GM12878 (cell line): Measurements from ENCODE around the gene SCGN. TPM values are rescaled to one million over a fixed set of nuclear protein-coding genes. Genes with fewer than 3 reads are reported as not detected.

ENCODE experiments used
- ATAC-seq: fragments of 200-7000 bp; cut with Tn5 transposase; 3 replicates; pipeline ENCODE4 v1.9.1; 2020; ENCODE audit warnings: mild to moderate bottlenecking, moderate library complexity
- BruUV-seq: library from RNA; stranded (reverse); fragments of 400-500 nt; replicated peaks from 2 replicates; lab custom pipeline; 2021; lab: Mats Ljungman, UMichigan
- CTCF ChIA-PET: fragments of 300-600 bp; sonication (Branson Sonifier 250); formaldehyde crosslinking; extraction: SDS; loops from one replicate; lab custom pipeline; 2021; ENCODE audit warnings: inconsistent platforms; lab: Yijun Ruan, JAX
- POLR2A ChIA-PET: fragments of 350-600 bp; formaldehyde crosslinking; extraction: SDS; loops from one replicate; lab custom pipeline; 2021; ENCODE audit warnings: inconsistent platforms; lab: Charles Lee
- RAD21 ChIA-PET: fragments of 300-600 bp; sonication (Branson Sonifier 250); formaldehyde crosslinking; loops from one replicate; lab custom pipeline; 2023; ENCODE audit warnings: antibody characterized with exemption; ENCODE audit not compliant: unreplicated experiment; lab: Charles Lee
- SMC1A ChIA-PET: fragments of 300-600 bp; sonication (Branson Sonifier 250); formaldehyde crosslinking; loops from one replicate; lab custom pipeline; 2023; ENCODE audit not compliant: unreplicated experiment, uncharacterized antibody; lab: Charles Lee
- DNase-seq: peaks from one replicate; pipeline ENCODE4 v3.0.0-alpha.2; 2011; ENCODE audit warnings: low read depth, low spot score
- FAIRE-seq: peaks from 3 replicates; lab custom pipeline; 2011; peaks lifted over from hg19 to GRCh38; lab: Jason Lieb, UNC
- H2AFZ ChIP-seq: 2 replicates; pipeline ENCODE4 v1.6.0; 2011; ENCODE audit warnings: low read depth, low read length, control low read depth; ENCODE audit not compliant: control insufficient read depth
- H3K27ac ChIP-seq: 2 replicates; pipeline ENCODE4 v1.5.1; 2011; ENCODE audit warnings: control low read depth; ENCODE audit not compliant: control insufficient read depth, insufficient read depth
- H3K27me3 ChIP-seq, 2 experiments: replicated peaks in 1 of 2; 2 replicates each; pipeline versions ENCODE4 v1.6.0 to v1.6.1; 2011; ENCODE audit warnings: low read length in 1 of 2; ENCODE audit not compliant: control insufficient read depth in 2 of 2, insufficient read depth in 2 of 2
- H3K36me3 ChIP-seq, 2 experiments: 2 replicates each; pipeline ENCODE4 v1.5.1; 2011; ENCODE audit warnings: low read length in 1 of 2; ENCODE audit not compliant: control insufficient read depth in 2 of 2, insufficient read depth in 2 of 2
- H3K4me1 ChIP-seq: 2 replicates; pipeline ENCODE4 v1.6.1; 2011; ENCODE audit warnings: mild to moderate bottlenecking, low read length, moderate library complexity, mixed read lengths; ENCODE audit not compliant: control insufficient read depth, insufficient read depth
- H3K4me2 ChIP-seq: 2 replicates; pipeline ENCODE4 v1.6.0; 2011; ENCODE audit warnings: control low read depth; ENCODE audit not compliant: control insufficient read depth, insufficient read depth
- H3K4me3 ChIP-seq: fragments of 200-600 bp; sonication (generic); 2 replicates; pipeline ENCODE4 v1.5.1; 2016
- H3K79me2 ChIP-seq: 2 replicates; pipeline ENCODE4 v1.6.0; 2011; ENCODE audit warnings: low read length; ENCODE audit not compliant: control insufficient read depth, insufficient read depth
- H3K9ac ChIP-seq: 2 replicates; pipeline ENCODE4 v1.8.0; 2011; ENCODE audit warnings: low read length, control low read depth, mixed read lengths; ENCODE audit not compliant: control insufficient read depth, insufficient read depth
- H3K9me3 ChIP-seq: replicated peaks from 3 replicates; pipeline ENCODE4 v1.5.1; 2011; ENCODE audit warnings: mild to moderate bottlenecking, low read length; ENCODE audit not compliant: control insufficient read depth, insufficient read depth
- H4K20me1 ChIP-seq: 2 replicates; pipeline ENCODE4 v1.6.0; 2011; ENCODE audit not compliant: control insufficient read depth, insufficient read depth
- E2F8 ChIP-seq: fragments of 450-650 bp; IDR thresholded peaks from 2 replicates; pipeline ENCODE4 v1.6.1; 2018; ENCODE audit warnings: mild to moderate bottlenecking, low read depth, moderate library complexity; ENCODE audit not compliant: partially characterized antibody
- EP300 ChIP-seq, 2 experiments: fragments of 150-350 bp in 1 of 2; IDR thresholded peaks; 2 replicates each; pipeline ENCODE4 v1.6.1; 2011 to 2012; ENCODE audit warnings: low read depth in 2 of 2, low read length in 2 of 2, borderline replicate concordance in 1 of 2, improper control_type of control experiment in 1 of 2, inconsistent platforms in 1 of 2; ENCODE audit not compliant: control insufficient read depth in 1 of 2
- FOXK2 ChIP-seq: fragments of 450-650 bp; IDR thresholded peaks from 2 replicates; pipeline ENCODE4 v1.6.1; 2017; ENCODE audit warnings: mild to moderate bottlenecking, moderate library complexity
- KDM1A ChIP-seq: fragments of 200-600 bp; sonication (generic); IDR thresholded peaks from 2 replicates; pipeline ENCODE4 v1.6.1; 2016; ENCODE audit warnings: borderline replicate concordance
- MAX ChIP-seq: IDR thresholded peaks from 2 replicates; pipeline ENCODE4 v1.6.1; 2012; ENCODE audit warnings: low read depth, low read length, improper control_type of control experiment
- NR2F1 ChIP-seq: fragments of 450-650 bp; conservative IDR thresholded peaks from 2 replicates; pipeline ENCODE4 v1.6.1; 2017; ENCODE audit warnings: mild to moderate bottlenecking
- PBX3 ChIP-seq: IDR thresholded peaks from 2 replicates; pipeline ENCODE4 v1.6.1; 2011; ENCODE audit warnings: mild to moderate bottlenecking, low read depth, low read length, moderate library complexity; ENCODE audit not compliant: insufficient replicate concordance
- POLR2A ChIP-seq: IDR thresholded peaks from 2 replicates; pipeline ENCODE4 v1.6.1; 2011; ENCODE audit warnings: low read depth, mild to moderate bottlenecking, low read length
- PRDM15 ChIP-seq: fragments of 450-650 bp; formaldehyde crosslinking; IDR thresholded peaks from 2 replicates; pipeline ENCODE4 v1.4.0; 2020; ENCODE audit warnings: mild to moderate bottlenecking, moderate library complexity
- RCOR1 ChIP-seq: conservative IDR thresholded peaks from 2 replicates; pipeline ENCODE4 v1.6.1; 2012; ENCODE audit warnings: low read depth, low read length, improper control_type of control experiment
- SP1 ChIP-seq: IDR thresholded peaks from one replicate; pipeline ENCODE4 v1.6.1; 2011; ENCODE audit warnings: low read depth, low read length
- SRF ChIP-seq, 2 experiments: IDR thresholded peaks; 2 replicates each; pipeline ENCODE4 v1.6.1; 2011; ENCODE audit warnings: low read depth in 2 of 2, low read length in 2 of 2, mild to moderate bottlenecking in 1 of 2, moderate library complexity in 1 of 2
- STAT1 ChIP-seq: fragments of 450-650 bp; conservative IDR thresholded peaks from 2 replicates; pipeline ENCODE4 v1.6.1; 2014; ENCODE audit warnings: antibody characterized with exemption, mild to moderate bottlenecking
- YY1 ChIP-seq: IDR thresholded peaks from 2 replicates; pipeline ENCODE4 v1.6.1; 2011; ENCODE audit warnings: low read depth, mild to moderate bottlenecking, low read length
- ZZZ3 ChIP-seq: IDR thresholded peaks from 2 replicates; pipeline ENCODE4 v1.6.1; 2011; ENCODE audit warnings: low read depth; ENCODE audit not compliant: control insufficient read depth, insufficient read length
- WGBS: methylation state at CpG from one replicate; pipeline ENCODE4 v1.1.6; 2016; ENCODE audit warnings: low lambda C conversion rate; ENCODE audit not compliant: insufficient replicate concordance, insufficient coverage; ENCODE audit errors: missing lambda C conversion rate; 5-methylcytosine and 5-hydroxymethylcytosine counted together
- in situ Hi-C: fragments of 300-500 bp; cut with MboI; formaldehyde crosslinking; loops from 9 replicates; pipeline ENCODE4 v1.14.3; 2018; ENCODE audit warnings: mixed read lengths
- intact Hi-C: fragments of 100-400 bp; cut with micrococcal nuclease; formaldehyde crosslinking; loops from one replicate; pipeline ENCODE4 v1.14.2; 2022; ENCODE audit not compliant: unreplicated experiment
- polyA plus RNA-seq, 11 experiments: library from polyadenylated mRNA; depleted of rRNA in 4 of 11; unstranded in 6 of 11; stranded (reverse) in 5 of 11; fragments of >200 nt; fragmentation: Nextera tagmentation in 4 of 11; fragmentation: Illumina TruSeq in 1 of 11; extraction: Ambion mirVana in 4 of 11; extraction: Trizol in 1 of 11; gene quantifications; 1 replicate in 1 of 11; 2 replicates in 10 of 11; pipeline versions ENCODE4 v1.2.1 to v1.2.3, GENCODE V29; 2011 to 2016; ENCODE audit warnings: inconsistent platforms in 2 of 11, missing spikeins in 2 of 11, low read depth in 1 of 11
- total RNA-seq, 4 experiments: library from RNA; depleted of rRNA in 3 of 4; stranded (reverse); fragments of >200 nt in 3 of 4; fragmentation: Illumina TruSeq in 1 of 4; extraction: Trizol in 1 of 4; gene quantifications; 2 replicates each; pipeline versions ENCODE4 v1.2.1 to v1.2.3, GENCODE V29; 2013 to 2021

Gene SCGN
- total and polyA plus RNA-seq, 10 of the 15 experiments (the other 5 are each of a cell fraction or from before 2014, with no cell fraction given) = not detected

GRCh38 chr6:25629198-25629576, 22.8 kb upstream of the SCGN start (continued):
- TF ChIP-seq E2F8 (no peak), EP300 (IDR thresholded peaks at IDR 0.05; ENCODE audit: borderline replicate concordance in 1 of 2, control insufficient read depth in 1 of 2, low read depth in 2 of 2, low read length in 2 of 2) (no peak), YY1 (no peak), MAX (no peak)

- Histone ChIP-seq H3K27ac (no peak overlapping the region), H3K79me2 (no peaks in the 10 kb centered on the region), H3K4me3 (no peak overlapping the region), H3K27me3 (0 out of 4 replicates have a peak, but pooled peaks cover 0 to 3% of the 10 kb centered on the region in 2 experiments), H3K9ac (no peak overlapping the region), H3K4me1 (no peaks in the 10 kb centered on the region), H2AFZ (no peak overlapping the region), H3K4me2 (no peak overlapping the region), H3K36me3 (no peaks in the 10 kb centered on the region), H4K20me1 (no peaks in the 10 kb centered on the region), H3K9me3 (no peaks in the 10 kb centered on the region)
- no peak for DNase-seq
- FAIRE-seq = no peak
- BruUV-seq = no TSS peak
- no peak for ATAC-seq
- WGBS = 0% methylated on average over 4 of the region's 4 CpGs
- ChIA-PET RAD21 (no interaction called here), SMC1A (no interaction called here), CTCF (no interaction called here), POLR2A (no interaction called here)
- intact Hi-C loops (no loop called here), in situ Hi-C loops (no loop called here)
- TF ChIP-seq NR2F1 (no peak), PRDM15 (CRISPR knock-in tag) (no peak), FOXK2 (no peak), KDM1A (no peak), SP1 (no peak), PBX3 (no peak), STAT1 (no peak), SRF (IDR thresholded peaks at IDR 0.05; ENCODE audit: low read depth in 2 of 2, low read length in 2 of 2) (no peak), RCOR1 (no peak), ZZZ3 (no peak), POLR2A (no peak)
Measured at GRCh38 chr6:25630508-25631278, 21.3 kb upstream of the SCGN start.
